ENCODE data around the gene OTUD6A.

The OTUD6A gene, protein sequence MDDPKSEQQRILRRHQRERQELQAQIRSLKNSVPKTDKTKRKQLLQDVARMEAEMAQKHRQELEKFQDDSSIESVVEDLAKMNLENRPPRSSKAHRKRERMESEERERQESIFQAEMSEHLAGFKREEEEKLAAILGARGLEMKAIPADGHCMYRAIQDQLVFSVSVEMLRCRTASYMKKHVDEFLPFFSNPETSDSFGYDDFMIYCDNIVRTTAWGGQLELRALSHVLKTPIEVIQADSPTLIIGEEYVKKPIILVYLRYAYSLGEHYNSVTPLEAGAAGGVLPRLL

DNA sequence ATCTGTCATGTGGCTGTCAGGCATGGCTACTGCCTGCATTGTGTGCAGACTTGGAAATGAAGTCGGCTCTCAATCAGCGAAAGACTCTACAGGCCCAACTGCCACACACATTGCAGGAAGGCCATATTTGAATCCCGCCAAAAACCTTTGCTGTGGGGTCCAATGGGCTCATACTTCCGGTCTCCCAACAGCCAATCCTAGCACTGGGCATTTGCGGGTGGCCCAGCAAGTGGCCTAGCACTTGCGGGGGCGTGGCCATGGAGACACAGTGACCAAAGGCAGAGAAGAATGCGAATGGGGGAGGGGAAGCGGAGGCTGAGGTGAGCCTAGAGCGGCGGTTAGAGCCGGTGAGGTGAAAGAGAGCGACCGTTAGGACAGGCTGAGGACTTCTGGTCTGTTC, at the start of gene OTUD6A:
TSS of gene OTUD6A (plus strand) at position 382 of the 400 bp plus-strand sequence. CDS start 68 bp downstream, outside the sequence.
- no peak for DNase-seq (ENCODE audit: low read depth, low spot score)

DNA sequence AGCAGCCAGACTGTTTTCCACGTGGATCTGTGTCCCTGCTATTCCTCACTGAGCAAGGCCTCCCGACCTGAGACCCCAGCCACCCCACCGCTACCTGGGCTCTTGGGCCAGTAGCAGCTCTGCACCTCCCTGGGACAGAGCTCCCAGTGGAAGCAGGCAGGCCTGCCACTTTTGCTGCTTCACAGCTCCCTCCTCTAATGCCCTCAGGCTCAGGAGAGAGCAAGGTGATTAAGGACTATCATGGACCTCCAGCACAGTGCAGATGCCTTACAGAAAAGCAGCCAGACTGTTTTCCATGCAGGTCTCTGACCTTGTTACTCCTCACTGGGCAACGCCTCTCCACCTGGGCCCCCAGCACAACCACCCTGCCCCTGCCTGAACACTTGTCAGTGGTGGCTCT, 49.5 kb upstream of the OTUD6A start:
- DNase-seq (ENCODE audit: low read depth, low spot score) = no peak

DNA sequence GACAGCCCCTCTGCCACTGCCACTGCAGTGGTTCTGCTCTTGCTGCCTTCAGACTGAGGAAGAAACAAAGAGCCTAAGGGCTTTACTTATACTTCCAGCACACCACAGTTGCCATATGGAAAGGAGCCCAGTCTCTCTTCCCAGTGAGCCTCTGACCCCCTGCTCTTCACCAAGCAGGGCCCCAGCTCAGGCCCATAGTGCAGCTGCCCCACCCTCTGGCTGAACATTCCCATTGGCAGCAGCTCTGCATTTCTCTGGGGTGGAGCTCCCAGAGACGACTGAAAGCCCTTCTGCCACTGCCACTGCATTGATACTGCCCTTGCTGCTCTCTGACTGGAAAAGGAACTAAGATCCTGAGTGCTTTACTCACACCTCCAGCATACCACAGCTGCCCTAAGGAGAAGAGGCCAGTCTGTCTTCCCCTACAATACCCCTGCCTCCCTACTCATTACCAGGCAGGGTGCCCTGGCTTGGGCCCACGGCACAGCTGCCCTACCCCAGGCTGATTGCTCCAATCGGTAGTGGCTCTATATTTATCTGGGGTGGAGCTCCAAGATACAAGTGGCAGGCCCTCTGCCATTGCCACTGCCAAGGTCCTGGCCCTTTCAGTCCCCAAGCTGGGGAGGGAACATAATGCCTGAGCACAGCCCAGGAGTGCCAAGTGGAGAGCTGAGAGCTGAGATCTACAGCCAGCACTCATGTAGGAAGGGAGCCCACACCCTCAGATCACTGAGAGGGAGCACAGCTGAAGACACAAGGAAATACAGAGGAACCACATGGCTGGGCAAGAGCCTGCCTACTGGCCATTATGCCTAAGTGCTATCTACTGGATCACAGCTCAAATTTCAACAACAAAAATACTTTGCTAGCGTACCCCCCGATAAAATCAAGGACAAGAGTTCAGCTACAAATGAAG, 48.5 kb upstream of the OTUD6A start:
- DNase-seq (ENCODE audit: low read depth, low spot score) = no peak

DNA sequence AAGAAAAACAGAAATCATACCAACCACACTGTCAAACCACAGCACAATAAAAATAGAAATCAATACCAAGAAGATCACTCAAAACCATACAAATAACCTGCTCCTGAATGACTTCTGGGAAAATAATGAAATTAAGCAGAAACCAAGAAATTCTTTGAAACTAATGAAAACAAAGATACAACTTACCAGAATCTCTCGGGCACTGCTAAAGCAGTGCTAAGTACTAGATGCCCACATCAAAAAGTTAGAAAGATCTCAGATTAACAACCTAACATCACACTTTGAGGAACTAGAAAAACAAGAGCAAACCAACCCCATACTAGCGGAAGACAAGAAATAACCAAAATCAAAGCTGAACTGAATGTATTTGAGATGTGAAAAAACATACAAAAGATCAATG, 45.7 kb upstream of the OTUD6A start:
- DNase-seq (ENCODE audit: low read depth, low spot score) = no peak

DNA sequence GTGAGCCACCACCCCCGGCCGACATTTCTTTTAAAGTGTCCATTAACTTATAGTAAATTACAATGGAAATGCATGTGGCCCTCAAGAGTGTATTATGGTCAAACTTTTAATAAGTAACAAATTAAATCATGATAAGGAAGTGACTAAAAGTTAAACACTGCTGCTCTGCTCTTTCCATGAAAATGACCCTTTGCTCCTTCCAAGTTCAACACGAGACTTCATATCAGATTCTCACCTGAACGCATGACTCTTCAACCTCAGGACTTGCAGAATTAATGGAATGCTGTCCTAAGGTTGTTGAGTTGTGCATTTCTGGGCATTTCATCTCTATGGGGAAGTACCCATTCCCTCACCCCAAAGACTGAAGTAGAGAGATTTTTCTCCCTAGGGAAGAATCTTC, 39.6 kb upstream of the OTUD6A start:
- no peak for DNase-seq (ENCODE audit: low read depth, low spot score)

DNA sequence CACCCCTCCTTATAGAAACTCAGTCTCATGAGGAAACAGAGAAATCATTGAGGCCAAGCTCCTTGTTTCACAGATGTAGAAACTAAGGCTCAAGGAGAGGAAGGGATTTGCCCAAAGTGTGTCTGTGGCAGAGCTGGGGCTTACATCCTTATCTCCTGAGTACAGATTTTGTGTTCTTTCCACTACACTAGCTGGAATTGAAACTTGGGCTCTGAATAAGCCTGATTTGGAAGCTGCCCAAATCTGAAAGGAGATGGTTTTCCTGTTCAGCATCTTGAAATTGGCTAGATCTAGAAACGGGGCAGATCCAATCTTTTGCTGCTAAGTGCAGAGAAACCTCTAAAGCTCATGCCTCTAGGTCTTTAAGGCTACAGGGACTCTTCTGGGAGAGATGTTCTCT, 36.8 kb upstream of the OTUD6A start:
- DNase-seq (ENCODE audit: low read depth, low spot score) = no peak

DNA sequence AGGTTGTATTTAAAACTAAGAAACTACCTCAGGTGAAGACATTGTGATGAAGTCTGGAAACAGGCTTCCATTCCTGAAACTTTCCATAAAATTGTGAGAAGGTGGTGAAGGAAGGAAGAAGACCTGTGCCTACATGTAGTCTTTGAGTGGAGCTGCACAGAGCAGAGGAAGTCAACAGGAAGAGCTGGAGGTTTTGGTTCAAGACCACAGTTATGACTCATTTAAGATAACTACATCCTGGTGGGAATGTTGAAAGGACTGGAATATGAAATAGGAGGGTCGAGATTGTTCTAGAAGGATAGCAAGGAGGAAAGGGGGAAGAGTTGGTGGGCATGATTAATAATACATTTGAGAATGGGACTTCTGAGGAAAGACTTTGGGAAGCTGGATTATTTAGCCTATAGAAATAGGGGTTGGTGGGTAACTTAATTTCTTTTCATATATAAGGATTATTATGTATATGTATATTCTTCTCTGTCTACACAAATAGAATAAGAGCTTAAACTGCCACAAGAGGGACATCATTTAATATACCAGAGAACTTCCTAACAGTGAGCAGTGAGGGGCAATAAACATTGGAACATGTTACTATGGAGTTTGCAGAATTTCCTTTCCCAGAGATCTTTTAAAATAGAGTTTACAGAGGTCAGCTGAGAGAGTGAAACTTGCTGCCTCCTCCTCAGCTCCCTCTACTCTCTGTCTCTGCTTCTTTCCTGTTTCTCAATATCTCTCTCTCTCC, 36.0 kb upstream of the OTUD6A start:
- DNase-seq (ENCODE audit: low read depth, low spot score) = no peak

DNA sequence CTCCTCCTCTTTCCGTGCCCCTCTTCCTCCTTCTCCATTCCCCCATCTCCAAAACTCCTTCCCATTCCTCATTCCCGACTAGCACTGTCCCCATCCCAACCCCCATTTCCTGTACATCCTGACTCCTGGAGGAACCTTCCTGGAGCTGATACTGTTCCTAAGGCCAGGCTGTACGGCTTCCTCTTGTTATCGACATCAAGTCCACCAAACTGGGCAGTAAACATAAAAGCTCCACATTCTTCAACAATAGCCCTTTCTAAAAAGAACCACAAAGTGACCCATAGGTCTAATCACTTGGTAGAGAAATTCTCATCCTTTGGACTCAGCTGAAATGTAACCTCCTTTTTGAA, 35.4 kb upstream of the OTUD6A start:
- no peak for DNase-seq (ENCODE audit: low read depth, low spot score)

DNA sequence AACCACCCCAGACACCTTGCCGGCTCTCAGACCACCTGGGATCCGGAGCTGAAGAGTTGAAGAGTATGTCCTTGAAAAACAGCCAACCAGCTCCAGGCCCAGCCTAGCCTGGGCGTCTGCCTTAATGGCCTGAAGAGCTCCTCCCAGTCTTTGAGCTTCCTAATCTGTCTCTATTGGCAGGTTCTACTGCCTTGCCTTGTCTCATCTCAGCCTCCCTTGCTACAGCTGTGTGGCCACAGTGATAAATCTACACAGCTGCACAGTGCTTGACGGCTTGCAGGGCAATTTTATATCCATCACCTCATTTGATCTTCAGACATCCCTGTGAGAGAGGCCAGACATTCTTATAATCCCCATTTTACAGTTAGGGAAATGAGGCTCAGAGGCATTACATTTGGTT, 32.4 kb upstream of the OTUD6A start:
- no peak for DNase-seq (ENCODE audit: low read depth, low spot score)

DNA sequence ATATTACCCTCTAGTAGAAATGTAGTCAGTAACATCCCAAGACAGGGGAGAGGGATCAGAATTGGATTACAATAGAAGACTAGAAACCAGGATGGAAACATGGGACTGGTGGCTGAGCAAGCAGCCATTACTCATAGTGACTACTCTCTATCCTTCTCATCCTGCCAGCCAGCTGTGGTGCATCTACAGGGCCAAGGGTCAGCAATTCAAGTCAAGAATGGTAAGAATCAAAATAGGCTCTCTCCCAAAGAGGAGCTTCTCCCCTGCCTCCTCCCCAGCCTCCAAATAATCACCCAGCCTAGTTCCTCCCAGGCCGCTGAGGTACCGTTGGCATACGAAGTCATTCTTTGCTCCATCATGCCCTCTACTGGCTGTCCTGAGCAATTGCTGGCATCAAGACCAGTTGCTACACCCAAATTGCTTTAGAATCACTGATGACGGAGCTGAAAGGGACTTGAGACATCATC, 31.9 kb upstream of the OTUD6A start:
- DNase-seq (ENCODE audit: low read depth, low spot score) = no peak

DNA sequence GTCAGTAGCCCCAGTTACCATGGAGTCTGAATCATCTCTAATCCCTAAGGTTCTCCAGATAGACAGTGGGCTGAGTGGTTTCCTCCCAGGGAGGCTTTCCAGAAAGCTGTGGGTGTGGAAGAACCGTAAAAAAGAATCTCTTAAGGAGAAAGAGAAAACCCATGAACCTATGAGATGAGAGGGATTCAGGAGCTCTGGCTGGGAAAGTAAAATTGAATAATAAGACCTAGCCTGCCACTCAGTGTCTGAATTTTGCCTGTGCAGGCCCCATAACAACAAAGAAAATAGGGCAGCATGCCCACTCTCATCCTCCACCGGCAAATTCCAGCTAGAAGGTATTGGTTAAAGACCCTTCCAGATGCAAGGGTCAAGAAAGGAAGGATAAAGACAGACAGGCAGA, 29.5 kb upstream of the OTUD6A start:
- DNase-seq (ENCODE audit: low read depth, low spot score) = no peak

DNA sequence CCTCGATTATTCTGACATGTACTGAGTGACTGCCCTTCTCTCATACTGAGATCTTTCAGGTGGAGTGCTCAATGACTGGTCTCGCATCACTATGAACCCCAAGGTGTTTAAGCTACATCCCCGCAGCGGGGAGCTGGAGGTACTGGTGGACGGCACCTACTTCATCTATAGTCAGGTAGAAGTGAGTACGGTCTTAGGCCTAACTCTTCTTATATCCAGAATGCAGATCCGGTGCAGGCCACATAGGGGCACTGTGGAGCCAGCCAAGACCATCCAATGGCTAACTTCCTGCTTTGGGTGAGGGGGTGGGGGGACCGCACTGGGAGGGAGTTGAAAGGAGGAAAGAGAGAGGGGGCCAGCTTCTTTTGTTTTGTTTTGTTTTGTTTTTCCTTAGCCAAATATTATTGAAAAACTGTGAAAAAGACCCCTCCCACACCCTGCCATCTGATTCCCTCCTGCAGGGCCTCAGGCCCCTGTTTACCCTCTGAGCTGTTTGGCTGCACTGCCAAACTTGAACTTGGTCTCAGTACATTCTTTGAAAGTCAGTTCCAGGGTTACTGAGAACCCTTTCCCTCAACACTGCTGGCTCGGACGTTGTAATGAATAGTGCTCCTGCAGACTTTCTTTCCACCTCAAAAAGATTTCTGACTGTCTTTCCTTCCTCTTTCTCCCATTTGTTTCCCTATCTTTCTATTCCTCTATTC, 28.8 kb upstream of the OTUD6A start:
- DNase-seq (ENCODE audit: low read depth, low spot score) = no peak

DNA sequence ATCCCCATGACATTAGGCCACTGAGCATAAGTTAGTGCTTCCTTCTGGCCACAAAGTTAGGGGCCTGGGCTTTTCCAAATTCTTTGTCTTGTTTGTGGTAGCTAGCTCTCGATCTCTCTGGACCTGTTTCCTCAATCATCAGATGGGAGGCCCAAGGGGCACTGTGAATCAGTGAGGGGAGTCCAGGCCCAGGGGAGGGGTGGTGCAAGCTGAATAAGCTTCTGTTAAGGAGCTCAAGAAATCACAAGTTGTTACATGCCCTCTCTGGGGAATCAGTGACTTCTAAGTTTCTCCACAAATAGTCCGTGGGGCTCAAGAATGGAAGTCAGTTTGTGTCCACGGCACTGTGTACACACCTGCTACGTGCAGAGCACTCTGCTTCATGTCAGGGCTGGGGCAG, 27.6 kb upstream of the OTUD6A start:
- no peak for DNase-seq (ENCODE audit: low read depth, low spot score)

DNA sequence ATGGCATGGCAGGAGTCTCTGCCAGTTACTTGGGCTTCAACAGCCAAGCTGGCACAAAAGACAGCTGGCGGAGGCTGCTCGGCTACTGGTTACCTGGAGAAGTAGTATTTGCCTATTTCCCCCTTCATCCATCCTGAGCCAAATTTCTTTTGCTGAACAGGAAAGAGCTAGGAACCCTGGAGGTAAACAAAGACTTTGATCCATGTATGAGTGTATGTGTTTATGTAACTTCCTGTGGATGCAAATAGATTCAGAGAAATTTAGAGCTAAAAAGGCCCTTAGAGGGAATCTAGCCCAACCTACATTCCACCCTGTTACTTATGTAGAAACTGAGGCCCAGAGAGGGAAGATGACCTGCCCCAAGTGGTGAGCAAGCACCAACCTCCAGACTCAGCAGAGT, 23.7 kb upstream of the OTUD6A start:
- DNase-seq (ENCODE audit: low read depth, low spot score) = no peak

DNA sequence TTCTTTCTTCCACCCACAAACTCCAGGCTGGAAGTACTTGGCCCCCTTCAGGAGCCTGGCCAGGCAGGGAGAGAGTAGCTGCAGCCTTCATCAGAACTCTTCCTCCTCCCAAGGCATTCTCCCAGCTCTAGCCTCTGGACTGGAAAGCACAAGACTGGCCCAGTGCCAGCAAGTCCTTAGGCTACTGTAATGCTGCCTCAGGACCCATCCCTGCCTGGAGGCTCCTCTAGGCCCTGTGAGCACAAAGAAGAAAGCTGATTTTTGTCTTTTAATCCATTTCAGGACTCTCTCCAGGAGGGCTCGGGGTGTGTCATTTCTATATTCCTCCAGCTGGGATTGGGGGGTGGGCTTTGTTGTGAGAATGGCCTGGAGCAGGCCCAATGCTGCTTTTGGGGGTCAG, 23.3 kb upstream of the OTUD6A start:
- no peak for DNase-seq (ENCODE audit: low read depth, low spot score)

DNA sequence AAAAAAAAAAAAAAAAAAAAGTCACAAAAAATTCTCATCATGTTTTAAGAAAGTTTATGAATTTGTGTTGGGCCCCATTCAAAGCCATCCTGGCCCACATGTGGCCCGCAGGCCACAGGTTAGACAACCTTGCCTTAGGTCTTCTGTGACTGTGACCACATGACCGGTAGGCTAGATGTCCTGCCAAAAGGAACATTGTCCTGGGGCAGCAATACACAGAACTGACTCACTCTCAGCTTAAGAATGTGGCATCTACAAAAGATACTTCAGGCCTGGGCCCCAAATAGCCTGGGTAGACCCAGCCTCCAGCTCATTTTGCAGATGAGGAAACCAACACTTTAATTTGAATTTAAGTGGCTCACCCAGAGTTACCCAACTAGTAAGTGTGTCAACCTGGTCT, 22.5 kb upstream of the OTUD6A start:
- no peak for DNase-seq (ENCODE audit: low read depth, low spot score)

DNA sequence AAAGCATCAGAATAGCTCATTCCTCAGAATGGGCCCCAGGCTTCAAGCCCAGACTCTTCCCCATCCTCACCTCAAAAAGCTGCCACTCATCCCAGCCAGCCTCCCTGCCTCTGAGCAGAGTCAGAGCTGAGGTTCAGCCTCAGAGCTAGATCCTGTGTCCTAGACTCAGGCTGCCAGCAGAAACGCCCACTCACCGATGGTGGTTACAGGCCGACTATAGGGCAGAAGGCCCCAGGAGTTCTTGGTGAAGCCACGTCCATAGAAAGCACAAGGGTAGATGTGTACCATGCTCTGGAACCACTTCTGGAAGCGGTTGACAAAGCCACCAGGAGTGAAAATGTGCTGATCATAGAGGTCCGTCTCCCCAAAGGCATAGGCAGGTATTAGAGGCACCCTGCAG, 20.3 kb upstream of the OTUD6A start:
- no peak for DNase-seq (ENCODE audit: low read depth, low spot score)

DNA sequence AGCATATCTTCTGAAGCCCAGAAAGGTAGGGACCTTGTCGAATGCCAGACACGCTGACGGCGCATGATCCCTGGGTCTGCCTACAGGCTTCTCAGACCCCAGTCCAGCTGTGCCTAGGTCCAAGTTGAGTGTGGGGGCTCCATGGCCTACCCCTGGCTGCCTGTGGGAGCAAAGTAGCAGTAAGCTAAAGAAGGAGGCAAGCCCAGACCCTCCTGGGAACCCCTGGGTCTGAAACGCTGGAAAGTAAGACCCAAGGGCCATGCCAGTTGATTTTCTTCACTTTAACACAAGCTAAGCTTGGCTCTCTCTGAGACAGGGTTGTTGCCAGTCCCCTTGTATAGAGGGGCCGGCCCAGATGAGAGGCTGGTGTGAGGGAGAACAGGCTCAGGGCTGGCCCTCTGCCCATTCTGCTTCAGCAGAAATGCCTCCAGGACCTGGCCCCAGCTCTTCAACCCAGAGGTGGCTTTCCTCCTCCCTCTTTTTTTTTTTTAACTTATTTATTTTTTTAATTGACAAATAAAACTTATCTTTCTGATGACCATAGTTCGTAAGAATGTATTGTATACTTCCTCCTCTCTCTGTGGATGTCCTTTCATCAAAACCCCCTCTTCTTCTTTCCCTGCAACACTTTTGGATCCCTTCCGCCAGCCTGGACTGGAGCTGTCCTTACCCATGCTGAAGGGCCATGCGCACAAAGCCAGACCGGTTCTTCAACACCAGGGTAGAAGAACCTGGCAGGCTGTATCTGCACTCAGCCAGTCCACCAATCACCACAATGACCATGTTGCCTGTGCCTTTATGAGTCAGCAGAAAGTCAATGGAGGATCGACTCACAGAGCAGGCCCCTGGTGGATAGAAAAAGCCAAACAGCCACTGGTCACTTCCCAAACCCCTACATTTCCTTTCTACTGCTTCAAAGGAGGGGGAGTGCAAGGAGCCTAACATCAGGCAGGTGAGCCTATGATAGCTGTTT, 19.6 kb upstream of the OTUD6A start:
- no peak for DNase-seq (ENCODE audit: low read depth, low spot score)

DNA sequence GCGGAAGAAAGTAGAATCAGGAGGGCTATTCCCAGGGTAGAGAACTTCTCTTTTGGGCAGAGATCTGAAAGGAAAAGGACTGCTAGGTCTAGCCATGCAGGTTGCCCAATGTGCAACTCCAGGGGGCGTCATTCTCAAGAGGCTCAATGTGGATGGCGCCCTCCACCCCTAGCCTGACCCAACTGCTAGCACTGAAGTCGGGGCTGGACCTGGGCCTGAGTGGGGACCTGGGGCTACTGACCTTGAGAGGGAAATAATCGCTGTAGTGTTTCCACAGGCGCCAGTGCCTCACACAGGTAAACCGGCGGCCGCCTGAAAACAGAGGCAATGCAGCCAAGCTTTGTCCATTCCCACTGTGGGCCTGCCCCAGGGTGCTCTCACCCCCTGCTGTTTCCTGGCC, 18.6 kb upstream of the OTUD6A start:
- no peak for DNase-seq (ENCODE audit: low read depth, low spot score)

DNA sequence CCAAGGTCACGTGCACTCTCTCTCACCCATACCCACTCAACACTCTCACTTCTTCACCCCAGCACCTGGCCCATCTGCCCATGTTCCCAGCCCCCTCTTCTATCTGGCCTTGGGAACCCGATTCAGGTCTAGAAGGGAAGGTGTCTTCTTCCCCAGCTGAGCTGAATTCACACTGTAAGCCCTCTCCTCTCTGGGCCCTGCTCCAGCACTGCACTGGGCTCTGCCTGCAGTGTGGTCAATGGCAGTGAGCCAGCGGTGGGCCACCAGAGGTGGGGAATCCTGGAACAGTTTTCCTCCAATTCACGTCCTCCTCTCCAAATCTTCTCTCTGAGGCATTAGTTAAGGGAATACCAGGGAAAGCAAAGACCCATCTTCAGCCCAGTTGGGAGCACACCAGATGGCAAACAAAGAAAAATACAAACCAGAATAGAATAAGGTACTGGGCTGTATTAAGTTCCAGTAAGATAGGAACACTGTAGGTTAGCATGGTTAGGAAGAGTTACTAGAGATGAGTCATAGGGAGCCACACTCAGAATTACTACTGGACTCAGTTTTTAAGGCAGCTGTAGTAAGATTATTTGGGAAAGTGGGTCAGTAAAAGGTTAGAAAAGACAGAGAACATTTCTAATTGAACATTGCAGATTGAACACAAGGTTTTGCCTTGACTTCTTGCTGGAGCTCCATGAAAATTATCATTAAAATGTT, 17.6 kb upstream of the OTUD6A start:
- DNase-seq (ENCODE audit: low read depth, low spot score) = no peak
